ENCODE data around the gene PAK3. TPM values are rescaled to one million over a fixed set of nuclear protein-coding genes. Genes with fewer than 3 reads are reported as not detected.

PAK3 gene
- total and polyA plus RNA-seq, 8 donors: 0.29 to 18.7 (median 2.4) TPM

- DNase-seq: no peak
- no peak overlapping the region for H3K4me3 ChIP-seq
- TF ChIP-seq POLR2AphosphoS5 (IDR thresholded peaks at IDR 0.05): no peak
- no peak for TF ChIP-seq EP300 (IDR thresholded peaks at IDR 0.05)
- TF ChIP-seq POLR2A (IDR thresholded peaks at IDR 0.05): no peak
- no peaks in the 10 kb centered on the region for H3K27me3 ChIP-seq
- intact Hi-C loops (cut with DNase I; ENCODE audit: low total_unique reads): no loop called here
- H3K4me1 ChIP-seq: no peaks in the 10 kb centered on the region
- H3K9me3 ChIP-seq: no peaks in the 10 kb centered on the region
- H3K27ac ChIP-seq: no peak overlapping the region
- H3K36me3 ChIP-seq: no peaks in the 10 kb centered on the region
Measured at GRCh38 chrX:111182997-111183396, 87.0 kb downstream of the PAK3 start.

GRCh38 chrX:111191598-111191997, 95.6 kb downstream of the PAK3 start:
- intact Hi-C loops (cut with DNase I; ENCODE audit: low total_unique reads): no loop called here
- Histone ChIP-seq H3K27ac (no peak overlapping the region), H3K9me3 (no peaks in the 10 kb centered on the region), H3K4me3 (no peak overlapping the region), H3K36me3 (no peaks in the 10 kb centered on the region), H3K27me3 (no peaks in the 10 kb centered on the region), H3K4me1 (no peaks in the 10 kb centered on the region)
- TF ChIP-seq POLR2AphosphoS5 (IDR thresholded peaks at IDR 0.05) (no peak), EP300 (IDR thresholded peaks at IDR 0.05) (no peak), POLR2A (IDR thresholded peaks at IDR 0.05) (no peak)
- TF ChIP-seq, protein P1, sequence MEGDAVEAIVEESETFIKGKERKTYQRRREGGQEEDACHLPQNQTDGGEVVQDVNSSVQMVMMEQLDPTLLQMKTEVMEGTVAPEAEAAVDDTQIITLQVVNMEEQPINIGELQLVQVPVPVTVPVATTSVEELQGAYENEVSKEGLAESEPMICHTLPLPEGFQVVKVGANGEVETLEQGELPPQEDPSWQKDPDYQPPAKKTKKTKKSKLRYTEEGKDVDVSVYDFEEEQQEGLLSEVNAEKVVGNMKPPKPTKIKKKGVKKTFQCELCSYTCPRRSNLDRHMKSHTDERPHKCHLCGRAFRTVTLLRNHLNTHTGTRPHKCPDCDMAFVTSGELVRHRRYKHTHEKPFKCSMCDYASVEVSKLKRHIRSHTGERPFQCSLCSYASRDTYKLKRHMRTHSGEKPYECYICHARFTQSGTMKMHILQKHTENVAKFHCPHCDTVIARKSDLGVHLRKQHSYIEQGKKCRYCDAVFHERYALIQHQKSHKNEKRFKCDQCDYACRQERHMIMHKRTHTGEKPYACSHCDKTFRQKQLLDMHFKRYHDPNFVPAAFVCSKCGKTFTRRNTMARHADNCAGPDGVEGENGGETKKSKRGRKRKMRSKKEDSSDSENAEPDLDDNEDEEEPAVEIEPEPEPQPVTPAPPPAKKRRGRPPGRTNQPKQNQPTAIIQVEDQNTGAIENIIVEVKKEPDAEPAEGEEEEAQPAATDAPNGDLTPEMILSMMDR (IDR thresholded peaks at IDR 0.05): no peak
- no peak for DNase-seq
- 69 to 99% (median 93%) methylated on average over 2 of the region's 2 CpGs for WGBS, 5 donors

- TF ChIP-seq POLR2A (IDR thresholded peaks at IDR 0.05) (no peak), POLR2AphosphoS5 (IDR thresholded peaks at IDR 0.05) (no peak), EP300 (IDR thresholded peaks at IDR 0.05) (no peak)
- TF ChIP-seq, protein P1 (IDR thresholded peaks at IDR 0.05): no peak
- intact Hi-C loops (cut with DNase I; ENCODE audit: low total_unique reads): no loop called here
- H3K36me3 ChIP-seq: no peaks in the 10 kb centered on the region
- H3K4me1 ChIP-seq: no peaks in the 10 kb centered on the region
- no peak overlapping the region for H3K4me3 ChIP-seq
- H3K27me3 ChIP-seq: no peaks in the 10 kb centered on the region
- 58 to 86% (median 67%) methylated on average over 2 of the region's 2 CpGs for WGBS, 5 donors
- H3K9me3 ChIP-seq: peaks cover 0 to 5% (median 0%) of the 10 kb centered on the region in 4 donors
- DNase-seq: no peak
- H3K27ac ChIP-seq: no peak overlapping the region
Measured at GRCh38 chrX:111199505-111199904, 103.5 kb downstream of the PAK3 start.

DNA sequence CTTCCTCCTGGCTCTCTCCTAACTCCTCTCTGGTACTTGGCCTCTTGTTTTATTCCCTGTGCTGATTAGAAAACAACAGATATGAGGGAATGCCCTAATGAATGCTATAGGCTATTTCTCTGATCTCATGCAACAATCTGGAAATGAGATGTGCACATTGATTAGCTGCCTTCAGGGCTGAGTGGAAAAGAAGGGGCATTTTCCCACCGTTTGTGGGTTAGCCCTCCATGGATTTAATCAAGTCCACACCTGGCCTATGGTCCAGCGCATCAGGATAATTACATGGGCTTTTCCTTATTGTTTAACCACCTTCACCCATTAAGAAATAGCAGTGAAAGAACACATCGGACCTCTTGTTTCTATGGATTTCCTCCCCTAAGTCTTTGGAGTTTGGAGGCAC, 104.3 kb downstream of the PAK3 start:
- H3K36me3 ChIP-seq: no peaks in the 10 kb centered on the region
- DNase-seq: no peak
- no peak overlapping the region for H3K27ac ChIP-seq
- H3K4me1 ChIP-seq: no peaks in the 10 kb centered on the region
- no peaks in the 10 kb centered on the region for H3K27me3 ChIP-seq
- TF ChIP-seq POLR2A (IDR thresholded peaks at IDR 0.05) (no peak), EP300 (IDR thresholded peaks at IDR 0.05) (no peak), POLR2AphosphoS5 (IDR thresholded peaks at IDR 0.05) (no peak)
- TF ChIP-seq, protein P1 (IDR thresholded peaks at IDR 0.05): no peak
- intact Hi-C loops (cut with DNase I; ENCODE audit: low total_unique reads): no loop called here
- 61 to 92% (median 86%) methylated on average over 3 of the region's 3 CpGs for WGBS, 5 donors
- H3K4me3 ChIP-seq: no peak overlapping the region
- H3K9me3 ChIP-seq: peaks cover 0 to 5% (median 0%) of the 10 kb centered on the region in 4 donors

- H3K9me3 ChIP-seq: no peaks in the 10 kb centered on the region
- H3K4me3 ChIP-seq: no peak overlapping the region
- no peak for TF ChIP-seq EP300 (IDR thresholded peaks at IDR 0.05)
- no peaks in the 10 kb centered on the region for H3K36me3 ChIP-seq
- H3K27me3 ChIP-seq: no peaks in the 10 kb centered on the region
- no peak overlapping the region for H3K27ac ChIP-seq
- no peaks in the 10 kb centered on the region for H3K4me1 ChIP-seq
- DNase-seq: no peak
- 79 to 98% (median 90%) methylated on average over 8 of the region's 8 CpGs for whole genome bisulfite sequencing, 5 donors
- intact Hi-C loops (cut with DNase I; ENCODE audit: low total_unique reads): no loop called here
Measured at GRCh38 chrX:111207851-111208250, 111.9 kb downstream of the PAK3 start.

All from stomach (tissue), 9 donors.